Caco-2 (cell line): Measurements from ENCODE around the gene RBM22. TPM values are rescaled to one million over a fixed set of nuclear protein-coding genes. Genes with fewer than 3 reads are reported as not detected.

Source experiments
- BruUV-seq: library from RNA; stranded (reverse); fragments of 400-500 nt; replicated peaks from 2 replicates; lab custom pipeline; 2021; lab: Mats Ljungman, UMichigan
- CTCF ChIA-PET: fragments of 300-600 bp; sonication (Branson Sonifier 250); formaldehyde crosslinking; loops from one replicate; lab custom pipeline; 2022; ENCODE audit warnings: antibody characterized with exemption; lab: Charles Lee
- POLR2A ChIA-PET: fragments of 300-600 bp; sonication (Branson Sonifier 250); formaldehyde crosslinking; loops from one replicate; lab custom pipeline; 2022; ENCODE audit warnings: antibody characterized with exemption; lab: Charles Lee
- DNase-seq, 2 experiments: peaks; one replicate each; pipeline versions ENCODE4 v3.0.0 to v3.0.0-alpha.2; 2020 to 2022
- H3K27me3 ChIP-seq: replicated peaks from 2 replicates; pipeline ENCODE4 v1.6.0; 2011; ENCODE audit warnings: low read length; ENCODE audit not compliant: control insufficient read depth, insufficient read depth
- H3K36me3 ChIP-seq: 2 replicates; pipeline ENCODE4 v1.5.1; 2011; ENCODE audit warnings: low read length; ENCODE audit not compliant: control insufficient read depth, insufficient read depth
- H3K4me1 ChIP-seq: fragments of 250-450 bp; sonication (Bioruptor Pico); 2 replicates; pipeline ENCODE4 v1.5.1; 2020; ENCODE audit warnings: mild to moderate bottlenecking
- H3K4me3 ChIP-seq: 2 replicates; pipeline ENCODE4 v1.5.1; 2011; ENCODE audit warnings: low read depth, mild to moderate bottlenecking, control low read depth, low read length
- H3K9me3 ChIP-seq: fragments of 250-450 bp; sonication (Bioruptor Pico); 2 replicates; pipeline ENCODE4 v1.5.1; 2020; ENCODE audit warnings: mild to moderate bottlenecking, moderate library complexity
- H3K27ac Mint-ChIP-seq: one replicate; pipeline ENCODE4 v1.8.0; 2022; ENCODE audit warnings: mixed read lengths; ENCODE audit not compliant: unreplicated experiment
- H3K27me3 Mint-ChIP-seq: one replicate; pipeline ENCODE4 v1.8.0; 2022; ENCODE audit warnings: mixed read lengths; ENCODE audit not compliant: insufficient read depth, unreplicated experiment
- H3K36me3 Mint-ChIP-seq: one replicate; pipeline ENCODE4 v1.8.0; 2022; ENCODE audit warnings: mild to moderate bottlenecking, mixed read lengths; ENCODE audit not compliant: insufficient read depth, unreplicated experiment
- H3K4me1 Mint-ChIP-seq: one replicate; pipeline ENCODE4 v1.8.0; 2022; ENCODE audit warnings: low read depth, mixed read lengths; ENCODE audit not compliant: unreplicated experiment
- H3K4me3 Mint-ChIP-seq: one replicate; pipeline ENCODE4 v1.8.0; 2022; ENCODE audit warnings: mild to moderate bottlenecking, moderate library complexity, mixed read lengths; ENCODE audit not compliant: unreplicated experiment
- H3K9me3 Mint-ChIP-seq: one replicate; pipeline ENCODE4 v1.8.0; 2022; ENCODE audit warnings: mixed read lengths; ENCODE audit not compliant: unreplicated experiment
- intact Hi-C: fragments of 100-400 bp; cut with micrococcal nuclease; formaldehyde crosslinking; loops from one replicate; pipeline ENCODE4 v1.10.0; 2022; ENCODE audit not compliant: unreplicated experiment
- total RNA-seq: library from RNA; stranded (reverse); gene quantifications from 2 replicates; pipeline ENCODE4 v1.2.3, GENCODE V29; 2022
- TF ChIP-seq, protein P1 (sequence below), 2 experiments: fragments of 200-600 bp in 1 of 2; IDR thresholded peaks; 1 replicate in 1 of 2; 2 replicates in 1 of 2; pipeline versions ENCODE4 v1.5.1 to v1.8.0; 2011 to 2022; ENCODE audit warnings: antibody characterized with exemption in 1 of 2, control low read depth in 1 of 2, inconsistent platforms in 1 of 2, low read depth in 1 of 2, low read length in 1 of 2, mild to moderate bottlenecking in 1 of 2, moderate library complexity in 1 of 2; ENCODE audit not compliant: insufficient read depth in 1 of 2, severe bottlenecking in 1 of 2, unreplicated experiment in 1 of 2

Gene RBM22
- total RNA-seq, 1 experiment from 2014 or later, result 55.3 TPM

DNA sequence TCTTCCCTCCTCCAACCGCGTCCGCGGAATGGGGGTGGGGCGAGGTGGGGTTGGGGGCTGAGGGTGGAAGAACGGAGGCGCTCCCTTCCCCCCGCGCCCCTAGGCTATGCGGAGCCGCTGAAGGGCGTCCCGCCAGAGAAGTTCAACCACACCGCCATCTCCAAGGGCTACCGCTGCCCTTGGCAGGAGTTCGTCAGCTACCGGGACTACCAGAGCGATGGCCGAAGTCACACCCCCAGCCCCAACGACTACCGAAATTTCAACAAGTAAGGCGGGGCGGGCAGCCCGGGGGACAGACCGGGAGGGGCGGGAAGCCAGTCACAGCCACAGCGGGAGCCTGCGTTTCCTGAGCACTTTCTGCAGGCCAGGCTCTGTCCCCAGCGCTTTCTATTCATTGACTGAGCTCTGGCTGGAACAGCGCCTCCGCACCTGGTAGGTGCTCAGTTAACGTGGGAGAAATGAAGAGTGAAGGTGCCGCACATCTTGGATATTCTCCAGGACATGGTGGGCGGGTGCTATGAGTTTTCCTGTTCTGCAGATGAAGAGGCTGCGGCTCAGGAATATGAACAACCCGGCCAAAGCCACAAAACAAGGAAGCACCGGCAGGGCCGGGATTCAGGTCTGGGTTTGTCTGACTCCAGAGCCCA is 28.5 kb downstream of the RBM22 start:
- no TSS peak for BruUV-seq
- H3K27me3 Mint-ChIP-seq, result no peaks in the 10 kb centered on the region

DNA sequence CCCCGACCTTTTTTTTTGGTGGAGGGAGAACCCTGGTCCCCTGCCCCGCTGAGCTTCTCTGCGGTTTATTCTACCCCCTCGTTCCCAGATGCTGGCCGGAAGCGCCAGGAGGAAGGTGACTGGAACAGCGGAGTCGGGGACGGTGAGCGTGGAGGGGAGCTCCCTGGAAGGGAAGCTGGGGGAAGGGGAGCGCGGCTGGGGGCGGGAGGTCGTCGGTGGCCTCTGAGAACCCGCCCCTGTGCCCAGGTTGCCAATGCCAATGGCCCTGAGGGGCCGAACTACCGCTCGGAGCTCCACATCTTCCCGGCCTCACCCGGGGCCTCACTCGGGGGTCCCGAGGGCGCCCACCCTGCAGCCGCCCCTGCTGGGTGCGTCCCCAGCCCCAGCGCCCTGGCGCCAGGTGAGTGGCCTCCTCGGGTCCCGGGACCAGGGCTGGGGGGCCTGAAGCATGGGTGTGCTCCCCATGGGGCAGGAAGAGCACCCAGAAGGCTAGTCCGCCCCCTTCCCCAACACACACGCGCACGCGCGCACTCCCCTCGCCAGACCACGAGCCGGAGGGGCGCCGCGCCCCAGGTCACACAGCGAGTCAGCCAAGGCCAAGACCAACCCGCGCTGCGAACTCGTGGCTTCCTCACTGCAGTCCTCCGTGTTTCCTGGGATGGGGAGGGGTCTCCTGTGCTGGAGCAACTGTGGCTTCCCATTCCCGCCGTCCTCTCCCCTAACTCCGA is 29.2 kb downstream of the RBM22 start:
- H3K4me3 Mint-ChIP-seq, result no peak overlapping the region
- TF ChIP-seq, protein P1, sequence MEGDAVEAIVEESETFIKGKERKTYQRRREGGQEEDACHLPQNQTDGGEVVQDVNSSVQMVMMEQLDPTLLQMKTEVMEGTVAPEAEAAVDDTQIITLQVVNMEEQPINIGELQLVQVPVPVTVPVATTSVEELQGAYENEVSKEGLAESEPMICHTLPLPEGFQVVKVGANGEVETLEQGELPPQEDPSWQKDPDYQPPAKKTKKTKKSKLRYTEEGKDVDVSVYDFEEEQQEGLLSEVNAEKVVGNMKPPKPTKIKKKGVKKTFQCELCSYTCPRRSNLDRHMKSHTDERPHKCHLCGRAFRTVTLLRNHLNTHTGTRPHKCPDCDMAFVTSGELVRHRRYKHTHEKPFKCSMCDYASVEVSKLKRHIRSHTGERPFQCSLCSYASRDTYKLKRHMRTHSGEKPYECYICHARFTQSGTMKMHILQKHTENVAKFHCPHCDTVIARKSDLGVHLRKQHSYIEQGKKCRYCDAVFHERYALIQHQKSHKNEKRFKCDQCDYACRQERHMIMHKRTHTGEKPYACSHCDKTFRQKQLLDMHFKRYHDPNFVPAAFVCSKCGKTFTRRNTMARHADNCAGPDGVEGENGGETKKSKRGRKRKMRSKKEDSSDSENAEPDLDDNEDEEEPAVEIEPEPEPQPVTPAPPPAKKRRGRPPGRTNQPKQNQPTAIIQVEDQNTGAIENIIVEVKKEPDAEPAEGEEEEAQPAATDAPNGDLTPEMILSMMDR (IDR thresholded peaks at IDR 0.05; ENCODE audit: insufficient read depth in 1 of 2, low read depth in 1 of 2, low read length in 1 of 2, severe bottlenecking in 1 of 2, unreplicated experiment in 1 of 2), result no peak
- no peaks in the 10 kb centered on the region for H3K27me3 Mint-ChIP-seq
- Histone ChIP-seq H3K27me3 (no peaks in the 10 kb centered on the region), H3K36me3 (no peaks in the 10 kb centered on the region), H3K4me3 (no peak overlapping the region), H3K9me3 (no peaks in the 10 kb centered on the region), H3K4me1 (no peaks in the 10 kb centered on the region)
- ChIA-PET POLR2A (interaction anchor here (1.5 kb wide), 1 partner anchor 29 kb away, joined by 4 read pairs; the partner anchor contains the start of gene RBM22), CTCF (no interaction called here)
- no peaks in the 10 kb centered on the region for H3K36me3 Mint-ChIP-seq
- no peaks in the 10 kb centered on the region for H3K4me1 Mint-ChIP-seq
- no TSS peak for BruUV-seq
- no peak for DNase-seq
- no peak overlapping the region for H3K27ac Mint-ChIP-seq
- intact Hi-C loops, result no loop called here
- H3K9me3 Mint-ChIP-seq, result no peaks in the 10 kb centered on the region

More for the DNA sequence above, 28.5 kb downstream of the RBM22 start:
- H3K27ac Mint-ChIP-seq, result no peak overlapping the region
- H3K36me3 ChIP-seq, result no peaks in the 10 kb centered on the region
- H3K4me3 Mint-ChIP-seq, result no peak overlapping the region
- H3K4me1 Mint-ChIP-seq, result no peaks in the 10 kb centered on the region
- no peaks in the 10 kb centered on the region for H3K36me3 Mint-ChIP-seq
- CTCF ChIA-PET, result no interaction called here
- H3K4me3 ChIP-seq, result no peak overlapping the region
- no peaks in the 10 kb centered on the region for H3K4me1 ChIP-seq
- no peak for DNase-seq
- POLR2A ChIA-PET, result interaction anchor here (1.5 kb wide), 1 partner anchor 29 kb away, joined by 4 read pairs; the partner anchor contains the start of gene RBM22
- intact Hi-C loops, result no loop called here
- TF ChIP-seq, protein P1 (IDR thresholded peaks at IDR 0.05; ENCODE audit: insufficient read depth in 1 of 2, low read depth in 1 of 2, low read length in 1 of 2, severe bottlenecking in 1 of 2, unreplicated experiment in 1 of 2), result no peak
- H3K27me3 ChIP-seq, result no peaks in the 10 kb centered on the region
- no peaks in the 10 kb centered on the region for H3K9me3 ChIP-seq
- no peaks in the 10 kb centered on the region for H3K9me3 Mint-ChIP-seq

DNA sequence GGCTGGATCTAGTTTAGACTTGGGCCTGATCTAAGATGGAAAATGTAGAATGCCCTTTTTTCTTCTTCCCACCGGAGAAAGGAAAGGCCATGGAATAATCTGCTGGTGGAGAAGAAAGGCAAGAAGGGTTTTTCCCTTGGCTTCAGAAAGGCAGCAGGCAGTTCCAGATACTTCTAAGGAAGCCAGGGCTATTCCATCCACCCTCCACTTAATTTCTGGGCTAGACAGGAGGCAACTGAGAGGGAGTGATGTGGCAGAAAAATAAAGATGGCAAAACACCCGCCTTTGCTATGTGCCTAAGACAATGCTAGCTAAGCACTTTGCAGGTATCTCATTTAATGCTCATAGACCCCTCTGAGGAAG is 29.9 kb downstream of the RBM22 start:
- DNase-seq, result no peak
- Histone ChIP-seq H3K36me3 (no peaks in the 10 kb centered on the region), H3K4me3 (no peak overlapping the region), H3K27me3 (no peaks in the 10 kb centered on the region), H3K9me3 (no peaks in the 10 kb centered on the region), H3K4me1 (no peaks in the 10 kb centered on the region)
- TF ChIP-seq, protein P1 (IDR thresholded peaks at IDR 0.05; ENCODE audit: insufficient read depth in 1 of 2, low read depth in 1 of 2, low read length in 1 of 2, severe bottlenecking in 1 of 2, unreplicated experiment in 1 of 2), result no peak
- CTCF ChIA-PET, result no interaction called here
- no TSS peak for BruUV-seq
- Mint-ChIP-seq H3K4me3 (no peak overlapping the region), H3K36me3 (no peaks in the 10 kb centered on the region), H3K9me3 (no peaks in the 10 kb centered on the region), H3K27ac (no peak overlapping the region), H3K27me3 (no peaks in the 10 kb centered on the region), H3K4me1 (no peaks in the 10 kb centered on the region)
- POLR2A ChIA-PET, result no interaction called here
- intact Hi-C loops, result no loop called here
